GM19438 (cell line): ENCODE data around the gene IFNL1.
"Not testable (repeated sequence)": the region's sequence is repeated elsewhere in the genome, so short reads cannot be mapped to it uniquely, and the experiment has no call there.

Source experiments
- ATAC-seq: cut with Tn5 transposase; IDR thresholded peaks from one replicate; pipeline ENCODE4 v1.9.1; 2021; ENCODE audit warnings: low read depth; ENCODE audit not compliant: unreplicated experiment

Gene IFNL1

DNA sequence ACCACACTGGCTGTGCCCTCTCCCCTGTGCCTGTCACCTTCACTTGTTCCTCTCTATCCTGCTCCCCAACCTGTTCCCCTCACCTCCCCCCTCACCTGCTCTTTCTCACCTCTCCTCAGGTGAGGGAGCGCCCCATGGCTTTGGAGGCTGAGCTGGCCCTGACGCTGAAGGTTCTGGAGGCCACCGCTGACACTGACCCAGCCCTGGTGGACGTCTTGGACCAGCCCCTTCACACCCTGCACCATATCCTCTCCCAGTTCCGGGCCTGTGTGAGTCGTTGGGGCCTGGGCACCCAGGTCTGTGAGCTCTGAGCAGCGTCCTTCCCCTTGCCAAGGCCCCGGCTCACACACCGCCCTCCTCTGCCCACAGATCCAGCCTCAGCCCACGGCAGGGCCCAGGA lies 26.8 kb upstream of the IFNL1 start:
- not testable (repeated sequence) for ATAC-seq

DNA sequence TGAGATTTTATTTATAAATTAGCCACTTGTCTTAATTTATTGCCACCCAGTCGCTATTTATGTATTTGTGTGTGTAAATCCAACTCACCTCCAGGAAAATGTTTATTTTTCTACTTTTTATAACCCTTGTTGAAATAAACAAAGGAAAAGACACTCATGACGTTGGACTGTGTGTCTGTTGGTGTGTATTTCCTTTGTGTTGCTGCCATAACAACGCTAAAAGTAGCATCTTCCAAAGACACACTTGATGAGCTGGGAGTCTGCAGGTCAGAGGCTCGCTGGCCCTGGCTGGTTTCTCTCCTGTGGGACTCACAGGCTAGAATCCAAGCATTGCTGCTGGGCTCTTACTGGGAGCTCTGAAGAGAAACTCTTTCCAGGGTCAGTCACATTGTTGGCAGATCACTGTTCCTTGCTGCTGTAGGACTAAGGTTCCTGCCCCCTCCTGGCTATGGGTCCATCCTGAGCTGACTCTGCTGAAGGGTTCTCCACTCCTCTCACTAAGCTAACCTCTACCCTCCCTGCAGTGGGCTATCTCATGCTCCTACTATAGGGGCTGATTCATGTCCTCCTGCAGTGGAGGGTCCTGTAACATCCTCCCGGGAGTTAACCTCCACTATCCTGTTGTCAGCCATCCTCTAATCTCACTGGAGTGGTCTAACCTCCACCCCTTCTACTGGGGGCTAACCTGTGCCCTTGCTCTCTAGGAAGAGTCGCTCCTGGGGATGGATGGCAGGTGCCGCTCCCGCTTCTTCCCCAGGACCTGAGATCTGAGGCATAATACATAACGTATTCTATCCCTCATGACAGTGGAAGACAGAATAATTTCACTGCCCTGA lies 26.0 kb upstream of the IFNL1 start:
- no peak for ATAC-seq

DNA sequence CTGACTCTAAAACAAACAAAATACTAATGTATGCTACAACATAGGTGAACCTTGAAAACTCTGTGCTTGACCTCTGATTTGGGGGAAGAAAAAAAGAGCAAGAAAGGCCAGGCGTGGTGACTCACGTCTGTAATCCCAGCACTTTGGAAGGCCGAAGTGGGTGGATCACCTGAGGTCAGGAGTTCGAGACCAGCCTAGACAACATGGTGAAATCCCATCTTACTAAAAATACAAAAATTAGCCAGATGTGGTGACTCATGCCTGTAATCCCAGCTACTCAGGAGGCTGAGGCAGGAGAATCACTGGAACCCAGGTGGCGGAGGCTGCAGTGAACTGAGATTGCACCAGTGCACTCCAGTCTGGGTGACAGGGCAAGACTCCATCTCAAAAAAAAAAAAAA lies 22.3 kb upstream of the IFNL1 start:
- not testable (repeated sequence) for ATAC-seq

DNA sequence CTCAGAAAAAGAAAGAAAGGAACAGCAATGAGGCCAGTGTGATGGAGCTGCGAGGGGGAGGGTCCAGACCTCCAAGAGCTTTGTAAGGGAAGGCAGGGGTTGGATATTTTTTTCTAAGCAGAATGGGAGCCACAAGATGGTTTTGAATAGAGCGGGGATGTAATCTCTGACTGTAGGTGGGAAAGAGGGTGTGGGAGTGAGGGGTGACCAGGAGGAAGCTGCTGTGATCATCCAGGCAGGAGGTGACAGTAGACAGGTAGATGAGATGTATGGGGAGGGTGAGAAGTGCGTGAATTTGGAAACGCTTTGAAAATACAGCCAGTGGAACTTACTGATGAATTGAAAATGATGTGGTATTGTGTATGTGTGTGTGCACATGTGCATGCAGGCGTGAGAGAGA lies 20.6 kb upstream of the IFNL1 start:
- ATAC-seq = no peak

DNA sequence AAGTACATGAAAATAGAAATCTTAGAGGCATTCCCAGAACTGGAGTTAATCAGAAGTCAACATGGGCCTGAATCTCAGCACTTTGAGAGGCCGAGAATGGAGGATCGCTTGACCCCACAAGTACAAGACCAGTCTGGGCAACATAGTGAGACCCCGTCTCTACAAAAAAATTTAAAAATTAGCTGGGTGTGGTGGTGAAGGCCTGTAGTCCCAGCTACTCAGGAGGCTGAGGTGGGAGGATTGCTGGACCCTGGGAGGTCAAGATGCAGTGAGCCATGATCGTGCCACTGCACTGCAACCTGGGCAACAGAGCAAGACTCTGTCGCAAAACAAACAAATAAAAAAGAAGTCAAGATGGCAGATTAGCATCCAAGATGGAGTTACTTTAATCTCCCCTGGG lies 19.5 kb upstream of the IFNL1 start:
- no peak for ATAC-seq

DNA sequence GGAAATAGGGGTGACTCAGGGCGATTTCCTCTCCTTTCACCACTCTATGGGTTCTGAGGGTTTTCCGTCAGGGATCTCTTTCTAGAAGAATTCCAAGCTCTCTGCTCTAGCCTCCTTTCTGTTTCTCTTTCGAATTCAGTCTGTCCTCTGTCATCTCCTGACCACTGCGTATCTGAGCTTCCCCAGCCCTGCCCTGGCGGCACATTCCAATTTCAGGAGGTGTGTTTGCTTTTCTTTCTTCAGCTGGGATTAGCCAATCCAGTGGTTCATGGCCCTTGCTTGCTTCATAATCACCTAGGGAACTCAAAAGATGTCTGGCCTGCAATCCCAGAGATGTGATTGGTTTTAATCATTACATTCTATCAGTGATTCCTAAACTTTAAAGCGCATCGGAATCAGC lies 18.6 kb upstream of the IFNL1 start:
- ATAC-seq = no peak

DNA sequence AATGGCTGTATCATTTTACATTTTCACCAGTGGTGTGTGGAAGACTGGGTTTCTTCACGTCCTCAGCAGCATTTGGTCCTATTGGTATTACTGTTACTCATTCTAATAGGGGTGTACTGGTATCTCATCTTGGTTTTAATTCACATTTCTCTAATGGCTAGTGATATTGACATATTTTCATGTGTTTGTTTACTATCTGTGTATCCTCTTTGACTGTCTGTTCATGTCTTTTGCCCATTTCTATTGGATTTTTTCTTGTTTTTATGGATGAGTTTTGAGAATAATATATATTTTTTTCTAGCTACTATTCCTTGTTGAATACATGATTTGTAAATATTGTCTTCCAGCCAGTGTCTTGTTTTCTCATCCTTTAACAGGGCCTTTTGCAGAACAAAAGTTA lies 14.2 kb upstream of the IFNL1 start:
- no peak for ATAC-seq

DNA sequence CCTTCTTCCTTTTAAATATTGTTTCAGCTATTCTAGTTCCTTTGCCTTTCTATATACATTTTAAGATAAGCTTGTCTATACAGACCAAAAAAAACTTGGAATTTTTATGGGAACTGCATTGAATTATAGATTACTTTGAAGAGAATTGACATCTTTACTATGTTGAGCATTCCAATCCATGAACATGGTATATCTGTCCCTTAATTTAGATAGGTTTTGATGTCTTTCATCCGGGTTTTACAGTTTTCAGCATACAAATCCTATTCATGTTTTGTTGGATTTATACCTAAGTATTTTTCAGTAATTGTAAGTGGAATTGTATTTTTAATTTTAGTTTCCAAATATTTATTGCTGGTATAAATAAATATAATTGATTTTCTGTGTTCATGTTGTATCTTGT lies 12.2 kb upstream of the IFNL1 start:
- ATAC-seq = no peak

DNA sequence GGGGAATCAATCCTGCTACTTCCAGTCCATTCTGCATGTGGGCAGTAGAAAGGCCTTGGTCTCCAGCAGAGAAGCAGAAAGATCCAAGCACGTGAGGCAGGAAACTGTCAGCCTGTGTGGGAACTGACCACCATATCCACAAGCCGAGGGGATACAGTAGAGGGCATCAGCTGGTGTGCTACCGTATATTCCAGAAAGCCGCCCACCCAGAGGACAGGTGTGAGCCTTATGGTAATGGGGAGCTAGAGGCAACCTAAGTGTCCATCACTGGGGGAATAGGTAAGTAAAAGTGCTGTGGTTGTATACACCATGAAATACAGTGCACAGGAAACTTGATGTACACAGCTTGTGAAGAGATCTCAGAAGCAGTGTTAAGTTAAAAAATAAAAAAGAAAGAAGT lies 2.8 kb upstream of the IFNL1 start:
- ATAC-seq = no peak

DNA sequence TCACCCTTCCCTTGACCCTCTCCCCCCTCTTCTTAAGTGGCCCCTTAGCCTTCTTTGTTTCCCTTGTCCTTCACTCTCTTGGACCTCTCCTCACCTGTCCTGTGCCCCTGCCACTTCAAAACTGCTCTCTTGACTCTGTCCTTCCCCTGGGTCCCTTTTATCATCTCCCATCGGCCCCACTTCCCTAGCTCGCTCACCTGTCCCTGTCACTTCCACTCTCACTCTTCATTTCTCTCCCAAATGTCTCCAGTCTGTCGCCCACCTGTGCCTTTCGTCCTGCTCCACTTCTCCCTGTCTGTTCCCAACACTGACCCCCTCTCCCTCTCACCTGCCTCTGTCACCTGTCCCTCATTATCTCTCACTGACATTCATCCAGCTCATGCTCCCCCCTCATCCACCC lies 699 bp downstream of the IFNL1 start:
- no peak for ATAC-seq

DNA sequence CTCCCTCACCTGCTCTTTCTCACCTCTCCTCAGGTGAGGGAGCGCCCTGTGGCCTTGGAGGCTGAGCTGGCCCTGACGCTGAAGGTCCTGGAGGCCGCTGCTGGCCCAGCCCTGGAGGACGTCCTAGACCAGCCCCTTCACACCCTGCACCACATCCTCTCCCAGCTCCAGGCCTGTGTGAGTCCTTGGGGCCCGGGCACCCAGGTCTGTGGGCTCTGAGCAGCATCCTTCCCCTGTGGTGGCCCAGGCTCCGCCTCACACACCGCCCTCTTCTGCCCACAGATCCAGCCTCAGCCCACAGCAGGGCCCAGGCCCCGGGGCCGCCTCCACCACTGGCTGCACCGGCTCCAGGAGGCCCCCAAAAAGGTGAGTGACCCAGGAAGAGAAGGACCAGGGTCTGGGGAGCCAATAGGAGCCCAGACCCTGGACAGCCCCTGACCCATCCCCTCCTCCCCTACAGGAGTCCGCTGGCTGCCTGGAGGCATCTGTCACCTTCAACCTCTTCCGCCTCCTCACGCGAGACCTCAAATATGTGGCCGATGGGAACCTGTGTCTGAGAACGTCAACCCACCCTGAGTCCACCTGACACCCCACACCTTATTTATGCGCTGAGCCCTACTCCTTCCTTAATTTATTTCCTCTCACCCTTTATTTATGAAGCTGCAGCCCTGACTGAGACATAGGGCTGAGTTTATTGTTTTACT lies 1.9 kb downstream of the IFNL1 start:
- ATAC-seq = no peak

DNA sequence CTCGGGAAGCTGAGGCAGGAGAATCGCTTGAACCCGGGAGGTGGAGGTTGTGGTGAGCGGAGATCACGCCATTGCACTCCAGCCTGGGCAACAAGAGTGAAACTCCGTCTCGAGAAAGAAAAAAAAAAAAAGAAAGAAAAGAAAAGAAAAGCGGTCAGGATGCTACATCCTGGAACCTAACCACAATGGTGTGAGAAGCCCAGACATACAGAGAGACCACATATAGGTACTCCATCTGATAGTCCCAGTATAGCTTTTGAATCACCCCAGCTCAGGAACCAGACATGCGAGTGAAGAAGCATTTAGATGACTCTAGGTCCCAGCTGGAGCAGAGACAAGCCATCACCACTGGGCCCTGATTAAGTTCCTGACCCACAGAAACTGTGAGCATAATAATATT lies 3.2 kb downstream of the IFNL1 start:
- ATAC-seq = no peak

DNA sequence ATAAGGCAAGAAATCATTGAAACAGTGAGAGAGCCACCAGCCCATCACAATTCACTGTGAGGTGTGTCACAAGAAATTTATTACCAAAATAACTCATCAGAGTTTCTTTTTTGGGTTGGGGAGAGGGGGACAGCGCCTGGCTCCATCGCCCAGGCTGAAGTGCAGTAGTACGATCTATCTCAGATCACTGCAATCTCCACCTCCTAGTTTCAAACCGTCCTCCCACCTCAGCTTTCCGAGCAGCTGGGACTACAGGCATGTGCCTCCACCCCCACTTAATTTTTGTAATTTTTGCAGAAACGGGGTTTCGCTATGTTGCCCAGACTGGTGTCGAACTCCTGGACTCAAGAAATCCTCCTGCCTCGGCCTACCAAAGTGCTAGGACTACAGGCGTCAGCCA lies 3.6 kb downstream of the IFNL1 start:
- ATAC-seq = no peak

DNA sequence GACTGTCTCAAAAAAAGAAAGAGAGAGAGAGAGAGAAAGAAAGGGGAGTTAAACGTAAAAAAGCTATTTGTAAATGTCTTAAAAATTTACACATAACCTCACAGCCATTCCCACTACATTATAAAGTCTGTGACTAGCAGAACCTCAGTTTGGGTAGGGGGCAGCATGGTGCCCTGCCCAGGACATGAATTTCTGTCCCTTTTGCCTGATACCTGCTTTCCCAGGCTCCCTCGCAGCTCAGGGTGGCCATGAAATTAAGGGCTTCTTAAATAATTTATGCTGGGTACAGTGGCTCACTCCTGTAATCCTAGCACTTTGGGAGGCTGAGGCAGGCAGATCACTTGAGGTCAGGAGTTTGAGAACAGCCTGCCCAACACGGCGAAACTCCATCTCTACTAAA lies 4.8 kb downstream of the IFNL1 start:
- ATAC-seq = no peak

DNA sequence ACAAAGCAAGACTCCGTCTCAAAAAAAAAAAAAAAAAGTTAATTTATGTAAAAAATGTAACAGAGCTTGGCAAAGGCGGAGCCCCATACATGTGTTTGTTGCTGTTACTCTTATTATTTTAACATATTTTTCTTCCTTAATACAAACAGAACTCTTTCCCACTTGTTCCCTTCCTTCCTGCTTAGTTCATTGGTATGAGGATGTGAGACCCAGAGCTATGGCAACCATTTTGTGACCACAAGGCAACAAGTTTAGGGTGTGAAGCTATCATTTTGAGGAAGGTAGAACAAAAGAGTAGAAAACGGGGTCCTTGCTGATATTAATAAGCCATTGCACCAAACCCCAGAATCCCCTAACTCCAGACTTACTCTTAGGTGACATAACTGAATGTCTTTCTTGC lies 5.4 kb downstream of the IFNL1 start:
- no peak for ATAC-seq

DNA sequence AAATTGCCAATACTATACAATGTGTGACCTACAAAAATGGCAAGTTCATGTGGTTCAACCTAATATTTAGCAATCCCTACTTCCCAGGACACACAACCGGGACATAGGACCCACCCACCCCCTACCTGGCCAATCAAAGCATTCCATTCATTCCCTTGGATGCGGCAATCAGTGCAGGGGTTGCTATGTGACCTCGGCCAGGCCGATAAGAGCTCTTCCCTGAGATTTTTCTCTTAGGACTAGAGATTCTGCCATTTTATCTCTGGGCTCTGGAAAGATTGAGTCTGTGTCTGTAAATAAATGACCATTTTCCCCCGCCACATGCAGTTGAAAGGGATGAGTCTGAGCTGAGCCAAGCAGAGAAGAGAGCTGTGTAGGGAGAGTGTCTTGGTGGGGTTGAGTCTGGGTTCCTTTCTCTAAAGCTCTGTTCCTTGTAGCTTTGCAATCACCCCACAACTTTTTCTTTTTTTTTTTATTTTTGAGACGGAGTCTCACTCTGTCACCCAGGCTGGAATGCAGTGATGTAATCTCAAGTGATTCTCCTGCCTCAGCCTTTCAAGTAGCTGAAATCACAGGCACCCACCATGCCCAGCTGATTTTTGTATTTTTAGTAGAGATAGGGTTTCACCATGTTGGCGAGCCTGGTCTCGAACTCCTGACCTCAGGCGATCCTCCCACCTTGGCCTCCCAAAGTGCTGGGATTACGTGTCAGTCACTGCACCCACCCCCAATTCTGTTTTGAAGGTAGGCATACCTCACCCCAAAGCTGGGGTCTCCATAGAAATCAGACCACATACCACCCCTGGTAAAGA lies 7.4 kb downstream of the IFNL1 start:
- no peak for ATAC-seq

DNA sequence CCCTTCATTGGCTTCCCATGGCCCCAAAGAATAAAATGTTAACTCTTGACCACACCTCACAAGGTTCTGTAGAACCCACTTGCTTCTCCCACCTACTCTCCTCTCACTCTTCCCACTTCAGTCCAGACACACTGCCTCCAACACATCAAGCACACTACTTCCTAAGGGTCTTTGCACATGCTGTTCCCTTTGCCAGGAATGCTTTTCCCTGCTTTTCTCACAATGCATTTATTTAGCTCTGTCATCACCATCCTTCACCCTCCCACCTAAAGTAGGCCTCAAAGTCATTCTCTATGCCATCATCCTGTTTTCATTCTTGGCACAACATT lies 7.9 kb downstream of the IFNL1 start:
- no peak for ATAC-seq

DNA sequence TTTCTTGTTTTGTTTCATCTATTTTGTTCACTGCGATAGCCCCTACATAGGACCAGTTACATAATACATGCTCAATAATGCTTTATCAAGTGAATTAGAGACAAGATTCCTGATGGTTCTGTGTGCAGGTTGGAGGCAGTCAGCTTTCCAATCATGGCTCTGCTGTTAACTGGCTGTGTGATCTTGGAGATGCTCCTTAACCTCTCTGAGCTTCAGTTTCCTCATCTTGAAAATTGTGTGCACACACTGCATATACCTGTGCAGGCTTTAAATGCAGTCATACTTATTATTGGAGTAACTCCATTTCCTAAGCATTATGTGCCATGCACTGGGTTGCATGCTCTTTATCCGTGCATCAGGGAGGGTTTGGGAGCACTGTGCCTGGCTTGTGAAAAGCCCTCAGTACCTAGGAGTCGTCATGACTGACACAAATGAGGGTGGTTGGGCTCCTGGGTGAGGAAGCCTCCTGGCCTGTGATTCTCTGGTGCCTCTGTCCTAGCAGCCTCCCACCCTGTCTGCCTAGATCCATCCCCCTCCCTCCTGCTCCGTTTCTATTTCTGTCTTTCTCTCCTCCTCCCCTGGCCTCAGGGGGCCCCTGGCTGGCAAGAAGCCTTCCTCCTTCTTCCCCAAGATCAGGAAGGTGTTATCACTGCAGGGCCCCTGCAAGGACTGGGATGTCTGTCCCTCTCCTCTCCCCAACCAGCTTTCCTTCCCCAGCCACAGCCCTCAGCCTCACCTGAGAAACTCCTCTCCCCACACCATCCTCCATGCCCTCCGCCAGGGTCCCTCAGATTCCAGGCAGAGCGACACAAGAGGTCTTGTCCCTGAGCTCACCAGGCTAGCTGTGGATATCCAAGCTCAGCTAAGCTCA lies 8.7 kb downstream of the IFNL1 start:
- ATAC-seq = no peak

DNA sequence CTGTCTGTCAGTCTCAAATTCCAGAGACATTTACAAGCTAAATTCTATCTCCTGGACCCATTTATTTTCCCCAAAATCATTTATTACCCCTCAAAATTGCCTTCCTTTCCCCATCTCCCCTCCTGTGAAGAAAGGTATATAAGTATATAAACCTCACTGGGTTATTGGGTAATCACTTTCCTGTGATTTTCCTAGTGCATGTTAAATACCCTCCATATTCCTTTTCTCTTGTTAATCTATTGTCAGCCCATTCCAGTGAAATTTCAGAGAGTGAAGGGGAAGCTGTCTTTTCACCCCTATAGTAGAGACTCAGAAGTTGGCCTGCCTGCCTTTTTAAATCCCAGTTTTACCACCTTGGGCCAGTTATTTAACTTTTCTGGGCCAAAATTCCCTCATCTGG lies 9.9 kb downstream of the IFNL1 start:
- ATAC-seq = no peak

DNA sequence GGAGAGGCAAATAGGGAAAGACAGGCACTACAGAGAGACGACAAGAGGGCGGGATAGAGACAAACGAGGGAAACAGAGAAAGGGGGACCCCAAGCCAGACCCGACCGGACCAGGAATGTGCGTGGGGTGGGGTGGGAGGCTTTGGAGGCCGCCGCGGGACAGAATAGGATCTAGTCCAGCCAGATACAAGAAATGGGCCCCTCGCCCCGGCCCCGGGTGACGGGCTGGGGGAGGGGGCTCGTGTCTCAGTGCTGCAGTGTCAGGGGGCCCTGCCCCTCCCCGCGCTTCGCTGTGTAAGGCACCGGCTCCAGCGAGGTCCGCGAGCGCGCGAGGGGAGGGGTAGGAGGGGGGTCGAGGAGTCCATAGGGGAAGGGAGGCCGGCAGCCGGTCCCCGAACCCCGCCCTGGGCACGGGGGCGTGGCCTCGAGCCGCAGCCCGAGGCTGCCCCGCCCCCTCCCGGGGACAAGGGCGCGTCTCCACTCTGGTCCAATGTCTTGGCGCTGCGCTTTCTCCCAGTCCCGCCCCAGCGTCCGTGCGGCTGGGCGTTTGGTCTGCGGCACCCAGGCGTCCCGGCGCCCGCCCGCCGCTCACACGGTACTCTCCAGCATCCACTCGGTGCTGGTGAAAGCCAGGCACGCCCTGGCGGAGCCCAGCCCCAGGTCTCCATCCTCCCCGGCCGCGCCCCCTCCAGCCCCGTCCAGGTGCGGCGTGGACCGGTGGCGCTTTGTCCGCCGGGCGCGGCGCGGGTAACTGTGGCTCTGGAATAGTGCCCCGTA lies 11.0 kb downstream of the IFNL1 start:
- ATAC-seq = no peak
